AG04450 (cell line): Measurements from ENCODE around the gene IQGAP1. TPM values are rescaled to one million over a fixed set of nuclear protein-coding genes. Genes with fewer than 3 reads are reported as not detected.
"Not testable (repeated sequence)": the region's sequence is repeated elsewhere in the genome, so short reads cannot be mapped to it uniquely, and the experiment has no call there.

Source experiments
- CTCF ChIA-PET: fragments of 300-600, 350-600 bp; formaldehyde crosslinking; extraction: SDS; loops from one replicate; lab custom pipeline; 2022; ENCODE audit warnings: antibody characterized with exemption, inconsistent platforms; lab: Charles Lee
- POLR2A ChIA-PET: fragments of 350-600 bp; formaldehyde crosslinking; extraction: SDS; loops from one replicate; lab custom pipeline; 2021; ENCODE audit warnings: antibody characterized with exemption, inconsistent platforms; lab: Yijun Ruan, JAX
- DNase-seq: peaks from one replicate; pipeline ENCODE4 v3.0.0-alpha.2; 2011; ENCODE audit warnings: low read depth, low spot score
- H3K27ac ChIP-seq: one replicate; pipeline ENCODE4 v1.5.1; 2012; ENCODE audit warnings: low read depth, low read length, control low read depth
- H3K27me3 ChIP-seq: one replicate; pipeline ENCODE4 v1.6.0; 2012; ENCODE audit warnings: low read length; ENCODE audit not compliant: control insufficient read depth, insufficient read depth
- H3K4me3 ChIP-seq: 2 replicates; pipeline ENCODE4 v1.5.1; 2011; ENCODE audit warnings: mild to moderate bottlenecking, low read depth, low read length, control low read depth
- H3K9me3 ChIP-seq: 2 replicates; pipeline ENCODE4 v1.5.1; 2012; ENCODE audit warnings: low read length; ENCODE audit not compliant: control insufficient read depth, insufficient read depth
- polyA plus RNA-seq: library from polyadenylated mRNA; depleted of rRNA; stranded (reverse); fragments of >200 nt; gene quantifications from 2 replicates; pipeline ENCODE4 v1.2.3, GENCODE V29; 2011
- TF ChIP-seq, protein P1 (sequence below): IDR thresholded peaks from 2 replicates; pipeline ENCODE4 v1.5.1; 2011; ENCODE audit warnings: low read depth, low read length, control low read depth, inconsistent platforms

The IQGAP1 gene
- polyA plus RNA-seq, 1 experiment = 170 TPM

DNA sequence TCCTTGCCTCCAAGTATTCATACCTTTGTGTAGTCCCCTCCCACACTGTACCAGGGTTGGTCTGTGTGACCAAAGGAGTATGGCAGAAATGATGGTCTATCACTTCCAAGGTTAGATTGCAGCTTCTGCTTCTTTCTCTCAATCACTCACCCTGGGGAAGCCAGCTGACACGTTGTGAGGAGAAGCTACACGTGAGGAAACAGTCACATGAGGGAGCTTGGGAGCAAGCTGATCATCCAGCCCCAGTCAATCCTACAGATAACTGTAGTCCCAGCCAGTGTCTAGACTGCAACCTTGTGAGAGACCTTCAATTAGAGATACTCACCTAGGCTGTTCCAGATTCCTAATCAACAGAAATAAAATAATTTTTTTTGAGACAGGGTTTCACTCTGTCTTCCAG is 42.2 kb upstream of the IQGAP1 start:
- no peak for DNase-seq
- Histone ChIP-seq H3K4me3 (no peak overlapping the region), H3K9me3 (peaks cover 2% of the 10 kb centered on the region; the same call in 1 of the 2 replicates), H3K27me3 (no peaks in the 10 kb centered on the region), H3K27ac (no peak overlapping the region)
- ChIA-PET CTCF (interaction anchor here (1.2 to 1.3 kb wide), 2 partner anchors 16 to 26 kb away, joined by 3 to 4 read pairs; no protein-coding TSS in a partner anchor), POLR2A (no interaction called here)
- TF ChIP-seq, protein P1, sequence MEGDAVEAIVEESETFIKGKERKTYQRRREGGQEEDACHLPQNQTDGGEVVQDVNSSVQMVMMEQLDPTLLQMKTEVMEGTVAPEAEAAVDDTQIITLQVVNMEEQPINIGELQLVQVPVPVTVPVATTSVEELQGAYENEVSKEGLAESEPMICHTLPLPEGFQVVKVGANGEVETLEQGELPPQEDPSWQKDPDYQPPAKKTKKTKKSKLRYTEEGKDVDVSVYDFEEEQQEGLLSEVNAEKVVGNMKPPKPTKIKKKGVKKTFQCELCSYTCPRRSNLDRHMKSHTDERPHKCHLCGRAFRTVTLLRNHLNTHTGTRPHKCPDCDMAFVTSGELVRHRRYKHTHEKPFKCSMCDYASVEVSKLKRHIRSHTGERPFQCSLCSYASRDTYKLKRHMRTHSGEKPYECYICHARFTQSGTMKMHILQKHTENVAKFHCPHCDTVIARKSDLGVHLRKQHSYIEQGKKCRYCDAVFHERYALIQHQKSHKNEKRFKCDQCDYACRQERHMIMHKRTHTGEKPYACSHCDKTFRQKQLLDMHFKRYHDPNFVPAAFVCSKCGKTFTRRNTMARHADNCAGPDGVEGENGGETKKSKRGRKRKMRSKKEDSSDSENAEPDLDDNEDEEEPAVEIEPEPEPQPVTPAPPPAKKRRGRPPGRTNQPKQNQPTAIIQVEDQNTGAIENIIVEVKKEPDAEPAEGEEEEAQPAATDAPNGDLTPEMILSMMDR = no peak

DNA sequence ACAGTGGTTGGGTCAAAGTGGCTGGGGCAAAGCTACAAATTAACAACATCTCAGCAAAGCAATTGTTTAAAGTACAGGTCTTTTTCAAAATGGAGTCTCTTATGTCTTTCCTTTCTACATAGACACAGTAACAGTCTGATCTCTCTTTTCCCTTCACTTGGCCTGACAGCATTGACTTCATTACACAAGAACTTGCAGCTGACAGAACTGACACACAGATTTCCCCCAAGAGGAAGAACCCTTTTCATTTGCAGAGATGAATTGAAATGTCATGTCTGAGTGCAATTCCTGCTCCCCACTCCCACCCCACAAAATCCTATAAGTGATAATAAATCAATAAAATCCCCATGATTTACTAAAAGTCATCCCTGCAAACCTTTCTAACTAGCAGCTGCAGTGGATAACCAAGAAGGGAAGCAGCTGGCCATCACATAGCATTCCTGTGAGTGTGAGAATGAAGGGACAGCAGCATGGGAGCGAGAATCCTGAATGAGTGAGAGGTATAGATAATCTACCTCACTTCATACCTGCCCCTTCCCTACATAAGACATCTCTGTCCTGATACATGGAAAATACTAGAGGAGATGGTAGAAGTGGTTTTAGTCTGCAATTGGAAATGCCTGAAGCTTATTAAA is 40.5 kb upstream of the IQGAP1 start:
- DNase-seq, H3K9me3 ChIP-seq, H3K27me3 ChIP-seq, CTCF ChIA-PET, H3K27ac ChIP-seq, H3K4me3 ChIP-seq: not testable (repeated sequence)
- POLR2A ChIA-PET = interaction anchor here (0.6 kb wide), 1 partner anchor 99 kb away, joined by 6 read pairs; no protein-coding TSS in a partner anchor

DNA sequence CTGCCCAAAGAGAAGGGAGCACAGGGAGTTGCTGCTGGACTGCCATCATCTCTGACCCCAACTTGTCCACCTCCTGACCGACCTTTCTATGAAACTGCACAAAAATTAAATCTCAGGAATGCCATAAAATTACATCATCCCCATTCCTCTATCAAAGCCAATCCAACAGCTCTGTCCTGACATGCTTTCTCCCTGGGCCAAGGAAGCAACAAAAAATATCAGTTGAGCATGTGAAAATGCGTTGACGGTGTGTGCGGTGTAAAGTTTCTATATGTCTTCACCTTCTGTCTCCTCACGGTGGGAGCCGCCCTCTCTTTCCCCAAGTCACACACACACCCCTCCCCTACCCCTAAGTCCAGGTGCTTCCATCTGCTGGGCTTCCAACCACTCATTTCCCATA is 39.6 kb upstream of the IQGAP1 start:
- TF ChIP-seq, protein P1 = no peak
- DNase-seq = no peak
- H3K27ac ChIP-seq = no peak overlapping the region
- ChIA-PET CTCF (no interaction called here), POLR2A (no interaction called here)
- H3K4me3 ChIP-seq = no peak overlapping the region
- H3K27me3 ChIP-seq = no peaks in the 10 kb centered on the region
- peaks cover 2% of the 10 kb centered on the region; the same call in 1 of the 2 replicates for H3K9me3 ChIP-seq

DNA sequence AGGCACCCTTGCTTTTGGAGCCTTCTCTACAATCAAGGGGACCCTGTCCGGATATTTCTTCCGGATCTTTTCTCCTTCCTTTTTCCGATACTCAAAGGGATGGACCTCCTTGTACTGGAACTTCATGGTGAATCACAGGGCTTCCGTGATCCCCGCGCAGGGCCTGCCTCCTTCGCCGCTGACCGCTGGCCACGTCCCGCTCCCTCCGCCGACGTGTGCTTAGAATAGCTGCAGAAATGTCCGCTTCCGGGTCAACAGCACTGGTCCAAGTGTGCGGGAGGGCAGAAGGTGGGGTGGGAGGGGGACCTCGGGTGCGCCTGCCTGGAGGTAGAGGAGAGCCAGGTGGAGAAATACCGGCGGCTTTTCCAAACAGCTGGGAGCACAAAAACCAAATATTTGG is 39.0 kb upstream of the IQGAP1 start:
- H3K9me3 ChIP-seq = peaks cover 2% of the 10 kb centered on the region; the same call in 1 of the 2 replicates
- H3K27me3 ChIP-seq = no peaks in the 10 kb centered on the region
- DNase-seq = no peak
- H3K4me3 ChIP-seq = no peak overlapping the region
- TF ChIP-seq, protein P1 = no peak
- no peak overlapping the region for H3K27ac ChIP-seq
- ChIA-PET CTCF (no interaction called here), POLR2A (no interaction called here)

DNA sequence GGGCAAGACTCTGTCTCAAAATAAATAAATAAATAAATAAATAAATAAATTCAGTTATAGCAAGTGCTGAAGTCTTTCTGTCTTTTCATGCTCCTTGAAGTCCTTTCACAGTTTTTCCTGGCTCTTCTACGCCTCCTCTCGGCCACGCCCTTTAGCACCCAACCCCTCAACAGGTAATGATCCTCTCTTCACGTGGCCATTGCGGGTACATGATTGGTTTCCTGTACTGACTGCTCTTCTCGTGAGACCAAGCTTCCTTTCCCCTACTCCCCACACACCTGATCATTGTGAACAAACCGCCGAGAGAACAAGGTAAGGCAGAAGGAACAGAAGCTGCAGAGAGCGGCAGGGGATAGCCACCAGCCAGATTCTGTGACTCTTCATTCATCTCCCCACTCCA is 38.2 kb upstream of the IQGAP1 start:
- DNase-seq = no peak
- Histone ChIP-seq H3K4me3 (no peak overlapping the region), H3K27me3 (no peaks in the 10 kb centered on the region), H3K27ac (no peak overlapping the region), H3K9me3 (peaks cover 2% of the 10 kb centered on the region; the same call in 1 of the 2 replicates)
- POLR2A ChIA-PET = no interaction called here
- TF ChIP-seq, protein P1 = no peak
- CTCF ChIA-PET = no interaction called here
